ENCODE results near the gene SLC16A2. TPM values are rescaled to one million over a fixed set of nuclear protein-coding genes. Genes with fewer than 3 reads are reported as not detected.

SLC16A2 gene
- total RNA-seq, 2 experiments from 2014 or later: 0.36 TPM

GRCh38 chrX:74534569-74535038, 113.3 kb downstream of the SLC16A2 start:
- Mint-ChIP-seq H3K36me3 (ENCODE audit: low read depth) (no peaks in the 10 kb centered on the region), H3K27me3 (no peaks in the 10 kb centered on the region), H3K27ac (peak overlapping the region; percentile 78), H3K4me3 (no peak overlapping the region), H3K9me3 (no peaks in the 10 kb centered on the region), H3K4me1 (ENCODE audit: low read depth) (peaks cover 19% of the 10 kb centered on the region)
- intact Hi-C loops (cut with micrococcal nuclease): no loop called here
- POLR2A ChIA-PET: no interaction called here
- CTCF ChIA-PET: interaction anchor here (0.9 to 2.5 kb wide), 6 partner anchors 11 to 152 kb away, joined by 3 to 12 read pairs (median 3); no protein-coding TSS in a partner anchor
- ATAC-seq (peak; percentile 60), DNase-seq (peak; percentile 11)
- no peak for TF ChIP-seq CTCF (IDR thresholded peaks at IDR 0.05)

GRCh38 chrX:74535086-74535407, 113.8 kb downstream of the SLC16A2 start:
- Mint-ChIP-seq H3K36me3 (ENCODE audit: low read depth) (no peaks in the 10 kb centered on the region), H3K4me3 (no peak overlapping the region), H3K27me3 (no peaks in the 10 kb centered on the region), H3K9me3 (no peaks in the 10 kb centered on the region), H3K4me1 (ENCODE audit: low read depth) (peaks cover 19% of the 10 kb centered on the region), H3K27ac (peak overlapping the region; percentile 78)
- CTCF ChIA-PET: interaction anchor here (1.1 to 2.5 kb wide), 4 partner anchors 10 to 42 kb away, joined by 3 to 12 read pairs (median 4); no protein-coding TSS in a partner anchor
- no peak for ATAC-seq
- intact Hi-C loops (cut with micrococcal nuclease): no loop called here
- no peak for TF ChIP-seq CTCF (IDR thresholded peaks at IDR 0.05)
- POLR2A ChIA-PET: no interaction called here
- no peak for DNase-seq

- ATAC-seq: peak; percentile 58
- DNase-seq: peak; percentile 66
- peak overlapping the region; percentile 78 for H3K27ac Mint-ChIP-seq
- H3K4me1 Mint-ChIP-seq (ENCODE audit: low read depth): peaks cover 20% of the 10 kb centered on the region
- ChIA-PET CTCF (interaction anchor here (1.0 to 2.5 kb wide), 4 partner anchors 10 to 212 kb away, joined by 3 to 12 read pairs (median 4); no protein-coding TSS in a partner anchor), POLR2A (no interaction called here)
- TF ChIP-seq CTCF (IDR thresholded peaks at IDR 0.05): no peak
- intact Hi-C loops (cut with micrococcal nuclease): no loop called here
- H3K27me3 Mint-ChIP-seq: no peaks in the 10 kb centered on the region
- H3K4me3 Mint-ChIP-seq: peak overlapping the region; percentile 69
- H3K36me3 Mint-ChIP-seq (ENCODE audit: low read depth): no peaks in the 10 kb centered on the region
- H3K9me3 Mint-ChIP-seq: no peaks in the 10 kb centered on the region
Observed at GRCh38 chrX:74535408-74536151, 114.3 kb downstream of the SLC16A2 start.

- peak; percentile 26 for DNase-seq
- TF ChIP-seq CTCF (IDR thresholded peaks at IDR 0.05): no peak
- no peaks in the 10 kb centered on the region for H3K36me3 Mint-ChIP-seq (ENCODE audit: low read depth)
- intact Hi-C loops (cut with micrococcal nuclease): no loop called here
- H3K4me1 Mint-ChIP-seq (ENCODE audit: low read depth): peaks cover 23% of the 10 kb centered on the region
- peak overlapping the region; percentile 69 for H3K4me3 Mint-ChIP-seq
- H3K27ac Mint-ChIP-seq: peak overlapping the region; percentile 78
- no peaks in the 10 kb centered on the region for H3K9me3 Mint-ChIP-seq
- ChIA-PET POLR2A (no interaction called here), CTCF (interaction anchor here (0.8 to 1.0 kb wide), 2 partner anchors 212 to 294 kb away, joined by 3 read pairs; no protein-coding TSS in a partner anchor)
- ATAC-seq: peak; percentile 48
- H3K27me3 Mint-ChIP-seq: no peaks in the 10 kb centered on the region
Observed at GRCh38 chrX:74536152-74536831, 115.0 kb downstream of the SLC16A2 start.

All from activated CD8-positive, alpha-beta T cell treated with anti-CD3 and anti-CD28 coated beads for 36 hours (primary cell).